WTC11 (cell line): ENCODE measurements around the gene SHFL. TPM values are rescaled to one million over a fixed set of nuclear protein-coding genes. Genes with fewer than 3 reads are reported as not detected.

Source experiments
- ATAC-seq: fragments of 200-7000 bp; cut with Tn5 transposase; 2 replicates; pipeline ENCODE4 v1.10.0; 2021; ENCODE audit warnings: mild to moderate bottlenecking, moderate library complexity
- CTCF ChIA-PET: fragments of 300-600 bp; sonication (Branson Sonifier 250); formaldehyde crosslinking; loops from one replicate; lab custom pipeline; 2021; ENCODE audit warnings: antibody characterized with exemption; lab: Charles Lee
- POLR2A ChIA-PET: fragments of 350-600 bp; sonication (Branson Sonifier 250); formaldehyde crosslinking; loops from one replicate; lab custom pipeline; 2021; ENCODE audit warnings: antibody characterized with exemption; lab: Charles Lee
- DNase-seq: peaks from one replicate; pipeline ENCODE4 v3.0.0; 2021; ENCODE audit warnings: low spot score
- H3K27ac Mint-ChIP-seq: 2 replicates; pipeline ENCODE4 v1.8.0; 2021; ENCODE audit warnings: mixed read lengths
- H3K27me3 Mint-ChIP-seq: 2 replicates; pipeline ENCODE4 v1.8.0; 2021; ENCODE audit warnings: low read depth, mild to moderate bottlenecking, moderate library complexity, mixed read lengths
- H3K36me3 Mint-ChIP-seq: 2 replicates; pipeline ENCODE4 v1.8.0; 2021; ENCODE audit warnings: mixed read lengths
- H3K4me1 Mint-ChIP-seq: 2 replicates; pipeline ENCODE4 v1.8.0; 2022; ENCODE audit warnings: mixed read lengths
- H3K4me3 Mint-ChIP-seq: 2 replicates; pipeline ENCODE4 v1.8.0; 2021; ENCODE audit warnings: mild to moderate bottlenecking, moderate library complexity, mixed read lengths
- H3K9me3 Mint-ChIP-seq: 2 replicates; pipeline ENCODE4 v1.8.0; 2021; ENCODE audit warnings: mixed read lengths
- ATF2 ChIP-seq: sonication (generic); formaldehyde crosslinking; IDR thresholded peaks from 2 replicates; pipeline ENCODE4 v1.8.1; 2022; ENCODE audit warnings: low read depth, missing genetic modification reagents, borderline replicate concordance
- ELF4 ChIP-seq: sonication (generic); formaldehyde crosslinking; IDR thresholded peaks from 2 replicates; pipeline ENCODE4 v1.8.1; 2022; ENCODE audit warnings: low read depth, mild to moderate bottlenecking, moderate library complexity, missing genetic modification reagents
- EMX1 ChIP-seq: fragments of 250-450 bp; sonication (Bioruptor Pico); IDR thresholded peaks from 2 replicates; pipeline ENCODE4 v1.8.0; 2021; ENCODE audit warnings: mild to moderate bottlenecking
- ERG ChIP-seq: fragments of 250-450 bp; sonication (Bioruptor Pico); IDR thresholded peaks from 2 replicates; pipeline ENCODE4 v1.8.0; 2021; ENCODE audit warnings: mild to moderate bottlenecking
- ETV6 ChIP-seq: sonication (generic); formaldehyde crosslinking; IDR thresholded peaks from 2 replicates; pipeline ENCODE4 v1.8.1; 2022; ENCODE audit warnings: mild to moderate bottlenecking, missing genetic modification reagents
- GRHL2 ChIP-seq: fragments of 250-450 bp; sonication (Bioruptor Pico); IDR thresholded peaks from 2 replicates; pipeline ENCODE4 v1.8.0; 2022; ENCODE audit warnings: mild to moderate bottlenecking, moderate library complexity; ENCODE audit not compliant: insufficient replicate concordance, severe bottlenecking
- JAZF1 ChIP-seq: fragments of 250-450 bp; sonication (Bioruptor Pico); IDR thresholded peaks from 2 replicates; pipeline ENCODE4 v1.9.0; 2021; ENCODE audit warnings: moderate library complexity, mild to moderate bottlenecking, inconsistent platforms
- MLX ChIP-seq: sonication (generic); formaldehyde crosslinking; IDR thresholded peaks from 2 replicates; pipeline ENCODE4 v1.8.1; 2023; ENCODE audit warnings: mild to moderate bottlenecking, missing genetic modification reagents, moderate library complexity
- SP1 ChIP-seq: sonication (generic); formaldehyde crosslinking; conservative IDR thresholded peaks from 2 replicates; pipeline ENCODE4 v1.8.1; 2022; ENCODE audit warnings: missing genetic modification reagents
- STAT6 ChIP-seq: sonication (generic); formaldehyde crosslinking; conservative IDR thresholded peaks from 2 replicates; pipeline ENCODE4 v1.8.1; 2023; ENCODE audit warnings: mild to moderate bottlenecking, low read depth, missing genetic modification reagents, moderate library complexity
- TCF7 ChIP-seq: sonication (generic); formaldehyde crosslinking; IDR thresholded peaks from 2 replicates; pipeline ENCODE4 v1.8.0; 2022; ENCODE audit warnings: mild to moderate bottlenecking, low read depth, missing genetic modification reagents, moderate library complexity
- ZBTB21 ChIP-seq: sonication (generic); formaldehyde crosslinking; IDR thresholded peaks from 2 replicates; pipeline ENCODE4 v1.8.1; 2023; ENCODE audit warnings: mild to moderate bottlenecking, missing genetic modification reagents, borderline replicate concordance
- ZNF121 ChIP-seq: sonication (generic); formaldehyde crosslinking; IDR thresholded peaks from 2 replicates; pipeline ENCODE4 v1.8.0; 2023; ENCODE audit warnings: missing genetic modification reagents
- total RNA-seq: library from RNA; stranded (reverse); gene quantifications from 3 replicates; pipeline ENCODE4 v1.2.3, GENCODE V29; 2021

SHFL gene
- total RNA-seq, 1 experiment from 2014 or later: 22.5 TPM

GRCh38 chr19:10113964-10114650, 28.0 kb downstream of the SHFL start (continued):
- TF ChIP-seq ERG (CRISPR knock-in tag): 0 out of 2 replicates have a peak, but pooled peaks have one; percentile 60
- TF ChIP-seq GRHL2 (CRISPR knock-in tag): no peak

- ChIA-PET CTCF (interaction anchor here (0.7 to 2.5 kb wide), 9 partner anchors 9 to 287 kb away, joined by 3 to 23 read pairs (median 4); partner anchors contain the start of genes PPAN and UBL5), POLR2A (interaction anchor here (1.7 to 1.9 kb wide), 2 partner anchors 9 to 19 kb away, joined by 6 to 7 read pairs; partner anchors contain the start of gene PPAN)
- ATAC-seq (peak; percentile 3), DNase-seq (no peak)
- Mint-ChIP-seq H3K4me1 (peaks cover 11% of the 10 kb centered on the region; the same call in 1 of the 2 replicates), H3K27ac (no peak overlapping the region), H3K9me3 (no peaks in the 10 kb centered on the region), H3K27me3 (no peaks in the 10 kb centered on the region), H3K36me3 (peaks cover 29% of the 10 kb centered on the region), H3K4me3 (no peak overlapping the region)
- TF ChIP-seq ELF4: no peak
- TF ChIP-seq MLX (CRISPR knock-in tag): 0 out of 2 replicates have a peak, but pooled peaks have one; percentile 52
- TF ChIP-seq ATF2 (CRISPR knock-in tag): no peak
- 0 out of 2 replicates have a peak, but pooled peaks have one; percentile 5 for TF ChIP-seq SP1 (CRISPR knock-in tag)
- TF ChIP-seq TCF7 (CRISPR knock-in tag): 0 out of 2 replicates have a peak, but pooled peaks have one; percentile 18
- TF ChIP-seq ZBTB21: no peak
- no peak for TF ChIP-seq ETV6
Observed at GRCh38 chr19:10114651-10115391, 28.7 kb downstream of the SHFL start.

- POLR2A ChIA-PET: interaction anchor here (0.6 to 1.9 kb wide), 3 partner anchors 9 to 20 kb away, joined by 3 to 7 read pairs (median 6); partner anchors contain the start of gene PPAN
- H3K36me3 Mint-ChIP-seq: peaks cover 24% of the 10 kb centered on the region
- H3K4me3 Mint-ChIP-seq: no peak overlapping the region
- CTCF ChIA-PET: interaction anchor here (1.5 kb wide), 1 partner anchor 16 kb away, joined by 7 read pairs; no protein-coding TSS in a partner anchor
- peaks cover 11% of the 10 kb centered on the region; the same call in 1 of the 2 replicates for H3K4me1 Mint-ChIP-seq
- no peaks in the 10 kb centered on the region for H3K27me3 Mint-ChIP-seq
- ATAC-seq (no peak), DNase-seq (no peak)
- no peak overlapping the region for H3K27ac Mint-ChIP-seq
- no peaks in the 10 kb centered on the region for H3K9me3 Mint-ChIP-seq
- no peak for TF ChIP-seq JAZF1 (CRISPR knock-in tag)
- TF ChIP-seq STAT6 (CRISPR knock-in tag): no peak
- 0 out of 2 replicates have a peak, but pooled peaks have one; percentile 11 for TF ChIP-seq EMX1
- no peak for TF ChIP-seq ZNF121
- TF ChIP-seq, all 79 proteins: peak for 1
Observed at GRCh38 chr19:10115392-10116084, 29.4 kb downstream of the SHFL start.
